ENCODE data around the gene COG4.
"Not testable (repeated sequence)": the region's sequence is repeated elsewhere in the genome, so short reads cannot be mapped to it uniquely, and the experiment has no call there.

COG4 gene

DNA sequence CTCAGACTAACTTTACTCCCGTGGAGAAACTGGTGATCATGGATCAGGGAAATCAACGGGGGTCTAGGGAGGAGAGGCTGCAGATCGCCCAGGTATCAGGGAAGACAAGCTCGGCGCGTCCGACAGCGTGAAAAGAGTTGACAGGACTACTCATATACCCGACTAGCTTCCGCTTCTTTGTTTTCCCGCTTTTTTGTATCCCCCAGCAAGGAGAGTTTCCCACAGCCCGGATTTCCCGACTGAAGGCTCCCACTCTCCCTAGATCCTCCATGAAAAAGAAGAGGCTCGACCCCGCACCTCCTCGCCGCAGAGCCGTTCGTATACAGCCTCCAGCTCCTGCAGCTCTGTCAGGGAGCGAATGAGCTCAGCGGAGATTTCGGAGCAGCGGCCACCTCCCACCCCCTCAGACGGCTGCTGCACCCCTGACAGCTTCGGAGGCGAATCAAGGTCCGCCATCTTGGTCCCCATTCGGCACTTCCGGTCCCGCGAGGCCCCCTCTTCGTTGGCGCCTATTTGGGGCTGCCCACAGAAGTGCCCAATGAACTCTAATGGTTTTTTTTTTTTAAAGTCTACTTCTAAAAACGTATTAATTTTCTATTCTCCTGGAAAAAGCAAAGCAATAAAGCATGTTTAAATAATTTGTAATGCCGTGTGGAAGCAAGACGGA lies at the start of gene COG4:
Gene COG4, minus strand, starts transcription at position 479 of the 667 bp plus-strand sequence. Its CDS starts 11 bp downstream, at position 468.
- DNase-seq = peak; percentile 94

DNA sequence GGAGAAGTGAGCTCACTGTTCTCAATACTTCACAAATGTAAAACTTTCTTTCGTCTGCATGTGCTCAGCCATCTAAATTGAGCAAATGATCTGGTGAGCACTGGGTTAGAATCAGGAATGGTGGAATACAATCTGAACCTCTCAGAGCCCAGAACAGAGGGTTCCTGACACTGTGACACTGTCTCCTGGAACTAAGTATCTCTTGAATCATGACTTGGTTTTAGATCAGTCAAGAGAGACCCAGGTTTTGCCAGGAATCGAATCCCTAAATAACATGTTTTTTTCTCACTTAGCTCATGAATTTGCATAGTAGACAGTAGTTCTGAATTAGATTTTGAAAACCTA lies 49.5 kb upstream of the COG4 start:
- DNase-seq = no peak

DNA sequence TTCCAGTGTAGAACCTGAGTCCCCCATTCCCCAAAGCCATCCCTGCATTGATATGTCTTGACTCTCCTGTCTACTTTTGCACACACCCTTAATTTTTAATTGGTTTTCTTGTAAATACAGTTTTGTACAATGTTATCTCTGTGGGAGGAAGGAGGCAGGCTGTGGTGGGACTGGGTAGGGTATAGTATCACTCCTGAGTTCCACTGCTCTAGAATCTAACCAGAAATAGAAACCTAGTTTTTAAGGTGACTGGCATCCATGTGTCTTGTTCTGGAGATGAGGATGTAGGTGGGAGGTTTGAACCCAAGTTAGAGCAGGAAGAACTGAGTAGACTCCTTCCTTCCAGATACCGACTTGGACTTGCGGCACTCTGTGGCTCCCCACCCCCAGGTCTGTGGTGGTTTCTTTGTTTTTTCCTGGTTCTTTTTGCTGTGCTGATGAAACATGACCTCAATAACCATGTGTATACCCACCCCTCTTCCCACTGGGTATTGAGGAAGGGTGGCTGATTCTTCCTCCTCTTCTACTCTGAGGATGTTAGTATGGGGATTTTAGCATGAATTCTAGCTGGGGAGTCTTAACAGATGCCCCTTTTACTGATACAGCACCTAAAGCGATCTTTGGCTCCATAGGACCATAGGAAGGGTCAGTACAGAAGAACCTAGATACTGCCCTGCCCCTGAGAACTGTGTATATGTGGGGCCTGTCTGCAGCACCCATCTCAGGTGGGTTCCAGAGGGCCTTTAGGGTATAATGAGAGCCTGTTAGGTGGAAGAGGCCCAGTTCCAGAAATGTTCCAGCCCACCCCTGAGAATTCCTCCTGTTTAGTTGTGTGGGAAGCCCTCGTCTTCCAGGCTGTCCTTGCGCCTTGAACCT lies 48.9 kb upstream of the COG4 start:
- no peak for DNase-seq

DNA sequence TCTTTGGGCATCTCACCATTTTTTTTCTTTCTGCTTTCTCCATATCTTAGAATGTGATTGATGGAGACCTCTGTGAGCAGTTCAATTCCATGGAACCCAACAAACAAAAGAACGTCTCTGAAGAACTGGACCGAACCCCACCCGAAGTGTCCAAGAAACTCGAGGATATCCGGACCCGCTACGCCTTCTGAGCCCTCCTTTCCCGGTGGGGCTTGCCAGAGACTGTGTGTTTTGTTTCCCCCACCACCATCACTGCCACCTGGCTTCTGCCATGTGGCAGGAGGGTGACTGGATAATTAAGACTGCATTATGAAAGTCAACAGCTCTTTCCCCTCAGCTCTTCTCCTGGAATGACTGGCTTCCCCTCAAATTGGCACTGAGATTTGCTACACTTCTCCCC lies 48.3 kb upstream of the COG4 start:
- DNase-seq = no peak

DNA sequence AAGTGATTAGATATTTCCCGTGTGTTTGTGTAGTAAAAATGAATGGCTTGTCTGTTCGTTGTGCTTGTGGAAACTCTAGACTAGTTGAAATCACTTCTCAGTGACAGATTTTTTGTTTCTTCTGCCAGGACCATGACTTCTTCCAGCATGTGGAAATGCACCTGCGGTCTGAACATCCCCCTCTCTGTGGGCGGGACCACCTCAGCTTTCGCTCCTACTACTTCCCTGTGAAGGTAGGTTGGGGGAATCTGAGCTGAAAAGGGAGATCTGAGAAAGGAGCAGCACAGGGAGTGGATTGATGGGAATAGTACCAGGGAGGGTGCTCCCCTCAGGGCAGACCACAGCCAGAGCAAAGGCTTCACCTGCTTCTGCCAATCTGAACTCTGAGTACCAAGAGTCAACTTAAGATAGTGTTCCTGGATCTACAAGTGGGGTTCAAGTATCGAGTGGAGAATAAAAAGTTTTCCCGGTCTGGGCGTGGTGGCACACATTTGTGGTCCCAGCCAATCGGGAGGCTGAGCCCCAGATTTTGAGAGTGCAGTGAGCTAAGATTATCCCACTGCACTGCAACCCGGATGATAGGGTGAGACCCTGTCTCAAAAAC lies 47.7 kb upstream of the COG4 start:
- no peak for DNase-seq

DNA sequence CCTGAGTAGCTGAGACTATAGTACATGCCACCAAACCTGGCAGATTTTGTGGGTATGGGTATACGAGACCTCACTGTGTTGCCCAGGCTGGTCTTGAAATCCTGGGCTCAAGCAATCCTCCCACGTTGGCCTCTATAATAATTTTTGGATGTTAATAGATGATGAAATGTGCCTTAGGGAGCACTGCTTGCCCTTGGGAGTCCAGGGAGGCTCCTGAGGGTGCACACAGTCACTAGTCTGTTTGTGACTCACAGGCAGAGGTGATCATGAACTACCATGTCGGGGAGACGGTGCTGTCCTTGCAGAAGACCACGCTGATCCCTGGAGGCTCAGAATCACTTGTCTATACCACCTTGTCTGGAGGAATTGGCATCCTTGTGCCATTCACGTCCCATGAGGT lies 46.4 kb upstream of the COG4 start:
- no peak for DNase-seq

DNA sequence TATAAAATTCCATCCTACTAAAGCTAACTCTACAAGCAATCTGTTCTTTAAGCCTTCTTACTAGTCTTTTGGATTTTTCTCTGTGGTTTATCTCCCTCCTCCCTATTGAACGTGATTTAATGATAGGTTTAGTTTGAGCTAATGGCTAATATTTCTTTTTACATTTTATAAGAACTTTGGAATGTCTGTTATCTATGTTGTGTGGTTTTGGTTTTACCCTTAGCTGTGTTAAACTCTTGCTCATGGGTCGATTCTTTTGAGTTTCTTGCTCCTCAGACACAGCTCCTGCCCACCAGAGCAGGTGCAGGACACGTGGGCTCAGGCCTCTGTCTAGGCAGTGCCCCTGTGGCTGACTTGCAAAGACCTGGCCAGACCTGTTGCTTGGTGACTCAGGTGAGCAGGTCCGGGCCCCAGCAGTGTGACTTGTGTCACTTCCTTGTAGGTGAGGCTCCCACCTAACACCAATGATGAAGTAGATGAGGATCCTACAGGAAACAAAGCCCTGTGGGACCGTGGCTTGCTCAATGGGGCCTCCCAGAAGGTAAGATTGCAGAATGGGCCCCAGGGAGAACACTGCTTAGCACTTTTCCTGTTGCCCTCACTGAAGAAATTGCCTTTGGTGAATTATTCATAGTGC lies 45.4 kb upstream of the COG4 start:
- no peak for DNase-seq

DNA sequence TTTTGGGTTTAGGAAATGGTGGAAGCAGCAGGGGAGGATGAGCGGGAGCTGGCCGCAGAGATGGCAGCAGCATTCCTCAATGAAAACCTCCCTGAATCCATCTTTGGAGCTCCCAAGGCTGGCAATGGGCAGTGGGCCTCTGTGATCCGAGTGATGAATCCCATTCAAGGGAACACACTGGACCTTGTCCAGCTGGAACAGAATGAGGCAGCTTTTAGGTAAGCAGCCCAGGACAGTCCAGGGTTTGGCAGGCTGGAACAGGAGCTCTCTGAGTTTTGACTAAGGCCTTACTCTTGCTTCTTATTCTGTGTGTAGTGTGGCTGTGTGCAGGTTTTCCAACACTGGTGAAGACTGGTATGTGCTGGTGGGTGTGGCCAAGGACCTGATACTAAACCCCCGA lies 41.7 kb upstream of the COG4 start:
- no peak for DNase-seq

DNA sequence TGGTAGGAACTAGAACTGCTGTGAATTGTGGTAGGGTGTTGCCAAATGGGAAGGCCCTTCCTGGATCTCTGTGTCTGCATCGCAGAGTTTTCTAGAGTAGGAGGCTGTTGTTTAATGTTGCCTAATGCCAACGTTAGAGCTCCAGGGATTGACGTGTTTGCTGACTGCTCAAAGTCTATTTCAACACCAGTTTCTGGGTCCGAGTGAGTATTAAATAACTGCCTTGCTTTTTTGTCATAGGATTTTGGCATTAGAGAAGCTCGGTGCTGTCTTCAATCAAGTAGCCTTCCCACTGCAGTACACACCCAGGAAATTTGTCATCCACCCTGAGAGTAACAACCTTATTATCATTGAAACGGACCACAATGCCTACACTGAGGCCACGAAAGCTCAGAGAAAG lies 40.3 kb upstream of the COG4 start:
- DNase-seq = no peak

DNA sequence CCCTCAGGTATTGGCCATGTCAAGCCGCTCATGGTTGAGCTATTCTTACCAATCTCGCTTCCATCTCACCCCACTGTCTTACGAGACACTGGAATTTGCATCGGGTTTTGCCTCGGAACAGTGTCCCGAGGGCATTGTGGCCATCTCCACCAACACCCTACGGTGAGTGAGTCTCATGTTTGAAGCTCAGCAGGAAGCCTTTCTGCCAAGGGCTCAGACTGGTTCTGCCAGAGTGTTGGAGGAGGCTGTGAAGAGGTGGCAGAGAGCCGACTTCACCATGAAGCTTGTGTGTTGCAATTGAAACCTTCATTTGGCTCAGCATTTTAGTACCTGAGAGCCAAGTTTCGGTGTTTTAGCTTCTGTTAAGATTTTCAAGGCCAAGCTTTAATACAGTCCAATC lies 38.3 kb upstream of the COG4 start:
- no peak for DNase-seq

DNA sequence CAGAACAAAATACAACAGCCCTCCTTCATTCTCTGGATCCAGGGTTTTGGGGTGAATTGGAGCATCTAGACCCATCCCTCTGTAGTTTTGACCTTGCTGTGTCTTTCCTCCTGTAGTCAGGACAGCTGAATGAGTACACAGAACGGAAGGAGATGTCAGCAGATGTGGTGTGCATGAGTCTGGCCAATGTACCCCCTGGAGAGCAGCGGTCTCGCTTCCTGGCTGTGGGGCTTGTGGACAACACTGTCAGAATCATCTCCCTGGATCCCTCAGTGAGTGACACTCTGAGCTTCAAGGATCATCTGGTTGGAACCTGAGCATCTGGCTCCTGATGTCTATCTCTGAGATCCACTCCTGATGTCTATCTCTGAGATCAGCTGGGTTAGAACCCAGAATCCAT lies 32.7 kb upstream of the COG4 start:
- DNase-seq = no peak

DNA sequence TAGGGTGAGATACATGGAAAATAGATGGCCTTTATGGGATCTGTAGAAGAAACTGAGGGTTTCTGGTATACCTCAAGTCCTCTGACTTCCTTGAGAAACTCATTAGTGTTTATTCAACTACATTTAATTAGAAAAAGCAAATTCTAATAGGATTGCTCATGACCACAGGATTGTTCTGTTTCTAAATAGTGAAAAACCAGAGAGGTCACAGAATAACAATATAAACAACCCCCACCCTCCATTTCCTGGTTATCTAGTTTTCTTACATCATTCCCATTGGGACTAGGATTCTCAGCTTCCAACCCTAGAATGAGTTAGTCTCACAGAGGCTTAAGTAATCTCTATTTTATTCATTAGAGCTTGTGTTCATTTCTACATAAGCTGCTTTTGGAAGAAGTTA lies 30.3 kb upstream of the COG4 start:
- DNase-seq = no peak

DNA sequence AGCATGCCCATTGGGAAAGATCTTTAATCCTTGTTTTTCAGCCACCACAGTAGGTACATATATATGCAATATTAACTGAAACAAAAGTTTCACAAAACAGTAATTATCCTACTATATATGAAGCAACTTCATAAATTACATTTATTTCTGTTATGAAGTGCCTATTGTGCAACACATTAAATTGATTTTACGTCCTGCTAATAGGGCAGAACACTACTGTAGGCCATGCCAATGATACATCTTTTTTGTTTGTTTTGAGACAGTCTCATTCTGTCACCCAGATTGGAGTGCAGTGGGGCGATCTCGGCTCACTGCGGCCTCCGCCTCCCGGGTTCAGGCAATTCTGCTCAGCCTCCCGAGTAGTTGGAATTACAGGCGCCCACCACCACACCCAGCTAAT lies 29.3 kb upstream of the COG4 start:
- no peak for DNase-seq

DNA sequence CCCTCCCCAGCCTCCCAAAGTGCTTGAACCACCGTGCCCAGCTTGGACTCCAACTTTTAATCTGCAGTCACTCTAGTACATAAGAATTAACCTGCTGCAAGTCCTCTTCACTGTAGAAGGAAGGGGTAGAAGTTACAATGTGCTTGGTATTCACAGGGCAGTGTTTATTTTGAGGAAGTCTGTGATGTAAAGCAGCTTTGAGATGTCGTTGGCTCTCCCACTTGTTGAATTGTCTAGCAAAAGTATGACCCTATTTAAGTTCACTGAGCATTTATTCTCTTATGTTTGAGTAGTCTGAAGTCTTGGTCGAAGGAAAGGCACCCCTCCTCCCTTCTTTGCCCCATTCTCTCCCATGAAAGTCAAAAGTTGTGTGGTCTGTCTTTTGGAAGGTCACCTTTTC lies 28.4 kb upstream of the COG4 start:
- no peak for DNase-seq

DNA sequence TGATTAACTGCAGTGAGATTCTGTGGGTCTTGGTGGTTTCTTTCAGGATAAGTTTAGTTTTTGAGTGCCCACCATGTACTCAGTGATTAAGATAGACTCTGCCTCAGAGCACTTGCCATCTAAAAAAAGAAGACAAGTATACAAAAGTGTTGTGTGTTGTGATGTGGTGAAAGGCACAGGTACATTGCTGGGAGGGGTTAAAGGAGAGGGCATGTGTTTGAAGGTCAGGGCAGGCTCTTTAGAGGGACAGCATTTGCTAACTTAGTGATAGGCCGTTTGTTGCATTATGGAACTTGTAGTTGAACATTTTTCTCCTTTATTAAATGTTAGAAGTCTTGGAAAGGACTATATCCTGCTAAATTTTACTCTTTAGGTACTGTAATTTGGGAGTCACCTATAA lies 26.7 kb upstream of the COG4 start:
- DNase-seq = no peak

DNA sequence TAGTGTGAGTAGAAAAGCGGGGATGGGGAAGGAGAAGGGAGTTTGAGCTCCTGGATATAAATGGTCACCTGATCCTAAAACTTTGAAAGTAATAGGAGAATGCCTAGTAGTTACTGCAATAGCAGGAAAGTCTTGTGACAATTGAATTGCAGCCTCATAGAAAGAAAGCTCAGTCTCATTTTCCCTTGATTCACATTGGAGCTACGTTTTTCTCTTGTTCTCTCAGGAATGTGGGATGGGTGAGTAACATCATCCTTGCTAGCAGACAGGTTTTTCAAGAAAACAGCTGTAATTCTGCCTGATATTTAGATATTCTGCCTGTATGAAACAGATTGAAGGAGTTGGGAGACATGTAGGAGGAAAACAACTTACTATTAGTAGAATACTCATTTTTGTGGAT lies 25.6 kb upstream of the COG4 start:
- DNase-seq = no peak

DNA sequence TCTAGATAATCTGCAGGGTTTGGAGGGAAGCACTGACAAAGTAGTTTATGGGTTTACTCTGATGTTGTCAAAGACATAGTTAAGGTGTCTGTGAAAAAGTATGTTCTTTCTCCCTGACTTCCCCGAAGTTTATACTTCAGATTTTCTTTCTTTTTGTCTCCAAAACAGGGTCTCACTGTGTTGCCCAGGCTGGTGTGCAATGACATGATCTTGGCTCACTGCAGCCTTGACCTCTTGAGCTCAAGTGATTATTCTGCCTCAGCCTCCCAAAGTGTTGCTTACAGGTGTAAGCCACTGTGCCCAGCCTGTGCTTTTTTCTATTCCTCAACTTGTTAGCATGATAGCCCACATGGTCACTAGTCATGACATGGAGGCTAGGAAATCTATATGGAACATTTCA lies 21.2 kb upstream of the COG4 start:
- DNase-seq = no peak

DNA sequence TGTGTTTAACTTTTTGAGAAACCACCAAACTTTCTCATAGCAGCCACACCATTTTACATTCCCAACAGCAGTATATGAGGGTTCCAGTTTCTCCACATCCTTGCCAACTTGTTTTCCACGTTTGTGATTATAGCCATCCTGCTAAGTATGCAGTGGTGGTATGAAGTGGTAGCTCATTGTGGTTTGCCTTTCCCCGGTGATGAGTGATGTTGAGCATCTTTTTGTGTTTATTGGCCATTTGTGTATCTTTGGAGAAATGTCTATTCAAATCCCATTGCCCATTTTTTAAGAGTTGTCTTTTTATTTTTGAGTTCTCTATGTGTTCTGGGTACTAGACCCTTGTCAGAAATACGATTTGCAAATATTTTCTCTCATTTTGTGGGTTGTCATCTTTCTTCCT lies 17.6 kb upstream of the COG4 start:
- DNase-seq = no peak

DNA sequence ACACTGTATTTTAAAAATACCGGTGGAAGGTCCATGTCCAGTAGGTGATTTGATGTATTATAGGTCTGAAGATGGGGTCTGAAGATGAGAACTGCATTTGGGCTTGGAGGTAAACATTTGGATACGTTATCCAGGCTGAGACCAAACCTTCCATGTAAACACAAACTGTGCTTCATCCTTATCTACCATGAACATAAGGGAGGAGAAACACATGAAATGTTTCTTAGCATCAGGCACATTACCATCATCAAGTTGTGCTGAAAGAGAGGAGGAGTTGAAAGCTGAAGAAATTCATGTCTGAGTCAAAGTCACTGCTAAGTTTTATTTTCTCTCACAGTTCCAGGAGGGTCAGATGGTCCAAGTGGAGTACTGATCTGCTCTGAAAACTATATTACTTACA lies 11.6 kb upstream of the COG4 start:
- no peak for DNase-seq

DNA sequence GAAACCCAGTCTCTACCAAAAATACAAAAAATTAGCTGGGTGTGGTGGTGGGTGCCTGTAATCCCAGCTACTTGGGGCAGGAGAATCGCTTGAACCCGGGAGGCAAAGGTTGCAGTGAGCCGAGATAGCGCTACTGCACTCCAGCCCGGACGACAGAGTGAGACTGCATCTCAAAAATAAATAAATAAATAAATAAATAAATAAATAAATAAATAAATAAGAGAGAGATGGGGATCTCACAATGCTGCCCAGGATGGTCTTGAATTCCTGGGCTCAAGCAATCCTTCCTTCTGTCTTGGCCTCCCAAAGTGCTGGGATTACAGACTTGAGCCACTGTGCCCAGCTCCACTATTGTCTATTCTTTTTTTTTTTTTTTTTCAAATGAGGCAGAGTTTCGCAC lies 6.6 kb upstream of the COG4 start:
- DNase-seq = not testable (repeated sequence)

DNA sequence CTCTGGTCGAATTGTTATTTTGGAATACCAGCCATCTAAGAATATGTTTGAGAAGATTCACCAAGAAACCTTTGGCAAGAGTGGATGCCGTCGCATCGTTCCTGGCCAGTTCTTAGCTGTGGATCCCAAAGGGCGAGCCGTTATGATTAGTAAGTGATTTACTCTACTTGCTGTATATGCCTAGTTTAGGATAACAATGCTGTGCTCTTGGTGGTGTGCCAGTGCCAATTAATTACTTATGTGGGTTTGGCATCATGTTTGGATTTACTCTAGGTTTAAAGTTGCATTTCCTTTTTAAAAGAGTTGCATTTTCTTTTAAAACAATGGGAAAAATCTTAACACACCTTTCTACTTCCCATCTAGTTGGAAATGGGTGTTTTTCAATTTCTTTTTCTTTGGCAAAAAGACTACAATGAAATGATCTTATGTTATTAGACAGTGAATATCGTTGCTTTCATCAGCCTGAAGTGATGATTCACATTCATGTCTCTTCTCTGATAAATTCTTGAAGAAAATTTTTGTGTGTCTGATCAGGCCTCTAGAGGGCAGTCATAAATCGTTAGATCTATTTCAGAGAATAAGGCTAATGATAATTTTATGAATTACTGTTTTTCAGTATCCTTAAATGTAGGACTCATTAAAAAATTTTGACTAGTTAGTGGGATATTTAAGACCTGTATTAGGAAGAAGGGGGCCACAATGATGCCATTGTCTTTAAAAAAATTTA lies 5.9 kb upstream of the COG4 start:
- peak; percentile 44 for DNase-seq

DNA sequence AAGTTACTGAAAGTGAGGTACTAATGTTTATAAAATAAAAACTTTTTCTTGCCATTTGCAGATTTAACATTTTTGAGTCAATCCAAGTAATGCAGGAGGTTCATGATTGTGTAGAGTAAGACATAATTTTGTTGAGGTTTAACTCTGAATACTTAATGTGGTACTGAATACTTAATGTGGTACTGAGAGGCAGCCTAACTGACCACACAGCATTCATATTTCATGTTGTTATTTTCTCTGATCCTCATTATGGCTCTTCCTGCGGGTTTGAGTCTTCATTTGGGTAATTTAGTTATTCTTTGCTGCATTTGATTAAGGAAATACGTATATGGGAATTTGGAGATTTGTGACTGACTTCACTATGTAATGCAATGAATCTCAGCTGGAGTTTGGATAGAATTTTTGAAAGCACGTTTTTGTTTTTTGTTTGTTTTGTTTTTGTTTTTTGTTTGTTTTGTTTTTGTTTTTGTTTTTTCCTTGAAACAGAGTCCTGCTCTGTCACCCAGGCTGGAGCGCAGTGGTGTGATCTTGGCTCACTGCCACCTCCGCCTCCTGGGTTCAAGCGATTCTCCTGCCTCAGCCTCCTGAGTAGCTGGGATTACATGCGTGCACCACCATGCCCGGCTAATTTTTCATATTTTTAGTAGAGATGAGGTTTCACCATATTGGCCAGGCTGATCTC lies 4.1 kb upstream of the COG4 start:
- no peak for DNase-seq

DNA sequence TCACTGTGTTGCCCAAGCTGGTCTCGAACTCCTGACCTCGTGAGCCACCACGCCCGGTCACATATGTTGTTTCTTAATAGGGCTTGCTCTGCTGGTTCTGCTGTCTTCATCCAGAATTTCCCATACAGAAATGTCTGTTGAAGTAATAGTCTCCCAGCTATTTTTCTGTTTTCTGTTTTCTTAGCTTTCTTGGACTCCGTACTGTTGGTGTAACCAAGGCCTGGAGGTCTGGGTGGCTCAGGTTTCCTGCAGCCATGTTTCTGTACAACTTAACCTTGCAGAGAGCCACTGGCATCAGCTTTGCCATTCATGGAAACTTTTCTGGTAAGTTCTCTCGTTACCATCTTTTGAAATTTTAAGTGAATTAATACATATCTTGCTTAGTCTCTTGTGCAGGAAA lies 3.0 kb upstream of the COG4 start:
- DNase-seq = no peak
